Stimulated activated CD4-positive, alpha-beta T cell treated with anti-CD3 and anti-CD28 coated beads, Interleukin-1b, Interleukin-23, amount 100 ng/mL, for 48 hours (primary cell): ENCODE results near the gene KCNB1.

ENCODE experiments used
- DNase-seq: peaks from one replicate; pipeline ENCODE4 v3.0.0-alpha.2; 2020

The KCNB1 gene

GRCh38 chr20:49482621-49483017, at the start of gene KCNB1:
KCNB1 (minus strand) TSS chr20:49482668; CDS start chr20:49482480, 188 bp downstream.
- DNase-seq = peak; percentile 37

GRCh38 chr20:49529470-49529869, 47.0 kb upstream of the KCNB1 start:
- no peak for DNase-seq

GRCh38 chr20:49526568-49526967, 44.1 kb upstream of the KCNB1 start:
- DNase-seq = no peak

GRCh38 chr20:49526056-49526455, 43.6 kb upstream of the KCNB1 start:
- DNase-seq = no peak

GRCh38 chr20:49523767-49524360, 41.4 kb upstream of the KCNB1 start:
- DNase-seq = no peak

GRCh38 chr20:49521356-49521755, 38.9 kb upstream of the KCNB1 start:
- DNase-seq = no peak

- DNase-seq = no peak
Observed at GRCh38 chr20:49519777-49520359, 37.4 kb upstream of the KCNB1 start.

- DNase-seq = no peak
Observed at GRCh38 chr20:49519212-49519712, 36.8 kb upstream of the KCNB1 start.

- DNase-seq = no peak
Observed at GRCh38 chr20:49518576-49518975, 36.1 kb upstream of the KCNB1 start.

GRCh38 chr20:49517805-49518100, 35.3 kb upstream of the KCNB1 start:
- no peak for DNase-seq

- no peak for DNase-seq
Observed at GRCh38 chr20:49516916-49517804, 34.7 kb upstream of the KCNB1 start.

- no peak for DNase-seq
Observed at GRCh38 chr20:49515586-49515985, 33.1 kb upstream of the KCNB1 start.

- no peak for DNase-seq
Observed at GRCh38 chr20:49513517-49513916, 31.0 kb upstream of the KCNB1 start.

GRCh38 chr20:49513009-49513408, 30.5 kb upstream of the KCNB1 start:
- DNase-seq = no peak

GRCh38 chr20:49511788-49512525, 29.5 kb upstream of the KCNB1 start:
- DNase-seq = no peak

- DNase-seq = no peak
Observed at GRCh38 chr20:49510562-49511122, 28.2 kb upstream of the KCNB1 start.

- no peak for DNase-seq
Observed at GRCh38 chr20:49508435-49509199, 26.1 kb upstream of the KCNB1 start.

GRCh38 chr20:49507741-49508434, 25.4 kb upstream of the KCNB1 start:
- no peak for DNase-seq

- DNase-seq = no peak
Observed at GRCh38 chr20:49505518-49505917, 23.1 kb upstream of the KCNB1 start.

- DNase-seq = no peak
Observed at GRCh38 chr20:49503176-49503575, 20.7 kb upstream of the KCNB1 start.

GRCh38 chr20:49501917-49502316, 19.4 kb upstream of the KCNB1 start:
- no peak for DNase-seq

GRCh38 chr20:49497398-49497669, 14.9 kb upstream of the KCNB1 start:
- DNase-seq = no peak
